NCI-H2107 (cell line): ENCODE measurements around the gene MYO15A.
A peak's percentile ranks its signal among the peaks of the same experiment; 100 is the strongest.

Experiments used
- DNase-seq: peaks from one replicate; lab custom pipeline; 2025; lab: John Stamatoyannopoulos, UW

The MYO15A gene, protein sequence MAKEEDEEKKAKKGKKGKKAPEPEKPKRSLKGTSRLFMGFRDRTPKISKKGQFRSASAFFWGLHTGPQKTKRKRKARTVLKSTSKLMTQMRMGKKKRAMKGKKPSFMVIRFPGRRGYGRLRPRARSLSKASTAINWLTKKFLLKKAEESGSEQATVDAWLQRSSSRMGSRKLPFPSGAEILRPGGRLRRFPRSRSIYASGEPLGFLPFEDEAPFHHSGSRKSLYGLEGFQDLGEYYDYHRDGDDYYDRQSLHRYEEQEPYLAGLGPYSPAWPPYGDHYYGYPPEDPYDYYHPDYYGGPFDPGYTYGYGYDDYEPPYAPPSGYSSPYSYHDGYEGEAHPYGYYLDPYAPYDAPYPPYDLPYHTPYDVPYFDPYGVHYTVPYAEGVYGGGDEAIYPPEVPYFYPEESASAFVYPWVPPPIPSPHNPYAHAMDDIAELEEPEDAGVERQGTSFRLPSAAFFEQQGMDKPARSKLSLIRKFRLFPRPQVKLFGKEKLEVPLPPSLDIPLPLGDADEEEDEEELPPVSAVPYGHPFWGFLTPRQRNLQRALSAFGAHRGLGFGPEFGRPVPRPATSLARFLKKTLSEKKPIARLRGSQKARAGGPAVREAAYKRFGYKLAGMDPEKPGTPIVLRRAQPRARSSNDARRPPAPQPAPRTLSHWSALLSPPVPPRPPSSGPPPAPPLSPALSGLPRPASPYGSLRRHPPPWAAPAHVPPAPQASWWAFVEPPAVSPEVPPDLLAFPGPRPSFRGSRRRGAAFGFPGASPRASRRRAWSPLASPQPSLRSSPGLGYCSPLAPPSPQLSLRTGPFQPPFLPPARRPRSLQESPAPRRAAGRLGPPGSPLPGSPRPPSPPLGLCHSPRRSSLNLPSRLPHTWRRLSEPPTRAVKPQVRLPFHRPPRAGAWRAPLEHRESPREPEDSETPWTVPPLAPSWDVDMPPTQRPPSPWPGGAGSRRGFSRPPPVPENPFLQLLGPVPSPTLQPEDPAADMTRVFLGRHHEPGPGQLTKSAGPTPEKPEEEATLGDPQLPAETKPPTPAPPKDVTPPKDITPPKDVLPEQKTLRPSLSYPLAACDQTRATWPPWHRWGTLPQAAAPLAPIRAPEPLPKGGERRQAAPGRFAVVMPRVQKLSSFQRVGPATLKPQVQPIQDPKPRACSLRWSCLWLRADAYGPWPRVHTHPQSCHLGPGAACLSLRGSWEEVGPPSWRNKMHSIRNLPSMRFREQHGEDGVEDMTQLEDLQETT (N-terminal part only)

DNA sequence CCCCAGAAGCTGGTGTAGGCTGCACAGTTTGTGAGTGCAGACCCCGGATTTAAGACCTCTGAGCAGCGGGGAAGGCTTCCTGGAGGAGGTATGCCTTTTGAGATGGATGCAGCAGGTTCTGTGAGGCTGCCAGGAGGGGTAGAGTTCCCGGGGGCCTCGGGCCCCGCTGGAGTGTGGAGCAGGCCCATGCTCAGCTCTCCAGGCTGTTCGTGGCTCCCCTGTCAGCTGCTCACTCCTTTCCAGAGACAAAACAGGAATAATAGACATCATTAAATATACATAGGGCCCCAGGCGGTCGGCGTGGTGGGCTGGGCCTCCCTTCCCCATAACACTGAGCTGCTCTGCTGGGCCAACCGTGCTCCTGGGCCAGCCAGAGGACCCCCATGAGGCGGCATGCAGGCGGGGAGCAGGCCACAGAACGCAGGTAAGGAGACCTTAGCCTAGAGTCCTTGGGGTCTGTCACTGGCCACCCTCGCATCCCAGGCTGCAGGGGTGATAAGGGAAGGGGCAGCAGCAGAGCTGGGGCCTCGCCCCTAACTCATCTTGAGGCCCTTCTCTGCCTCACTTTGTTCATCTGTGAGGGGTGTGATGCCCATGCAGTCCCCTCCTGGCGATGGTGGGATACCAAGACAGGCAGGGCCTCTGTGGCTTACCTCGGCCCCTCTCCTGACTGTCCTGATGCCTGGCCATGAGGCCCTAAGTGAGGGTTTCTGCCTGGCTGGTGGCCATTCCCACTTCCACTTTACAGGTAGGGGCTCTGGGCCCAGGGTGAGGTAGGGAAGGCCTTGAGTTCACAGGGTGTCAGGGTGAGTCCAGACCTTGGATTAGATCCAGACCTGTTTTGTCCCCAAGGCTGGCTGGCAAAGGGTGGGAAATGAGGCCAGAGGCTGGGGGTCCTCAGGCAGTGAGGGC lies at the start of gene MYO15A:
TSS of gene MYO15A (plus strand) at position 356 of the 912 bp plus-strand sequence. CDS start 10,045 bp downstream, outside the sequence.
- no peak for DNase-seq

DNA sequence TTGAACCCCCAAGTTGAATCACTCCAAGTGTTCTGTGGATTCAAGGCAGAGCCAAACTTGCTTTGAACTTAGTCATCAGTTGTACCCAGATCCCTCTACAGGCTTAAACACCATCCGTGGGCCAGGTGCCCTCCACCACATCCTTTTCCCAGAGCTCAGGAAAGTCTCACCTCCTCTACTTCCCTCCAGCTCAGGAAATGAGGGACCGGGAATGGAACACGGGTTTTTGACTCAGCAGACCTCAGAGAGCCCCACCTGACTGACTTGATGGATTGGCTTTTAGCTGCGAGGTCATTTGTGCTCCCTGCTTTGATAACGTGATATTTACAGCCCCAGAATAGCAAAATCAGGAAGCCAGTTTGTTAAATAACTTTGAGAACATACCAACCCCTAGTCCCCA lies 49.3 kb upstream of the MYO15A start:
- DNase-seq = no peak

DNA sequence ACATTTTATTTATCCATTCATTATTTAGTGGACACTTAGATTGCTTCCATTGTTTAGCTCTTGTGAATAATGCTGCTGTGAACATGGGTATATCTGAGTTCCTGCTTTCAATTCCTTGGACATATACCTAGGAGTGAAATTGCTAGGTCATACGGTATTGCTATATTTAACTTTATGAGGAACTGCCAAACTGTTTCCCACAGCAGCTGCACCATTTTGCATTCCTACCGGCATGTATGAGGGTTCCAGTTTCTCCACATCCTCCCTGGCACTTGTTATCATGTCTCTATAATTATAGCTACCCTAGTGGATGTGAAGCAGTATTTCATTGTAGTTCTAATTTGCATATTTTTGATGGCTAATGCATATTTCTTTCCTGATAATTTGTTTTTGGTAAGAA lies 44.5 kb upstream of the MYO15A start:
- DNase-seq = no peak

DNA sequence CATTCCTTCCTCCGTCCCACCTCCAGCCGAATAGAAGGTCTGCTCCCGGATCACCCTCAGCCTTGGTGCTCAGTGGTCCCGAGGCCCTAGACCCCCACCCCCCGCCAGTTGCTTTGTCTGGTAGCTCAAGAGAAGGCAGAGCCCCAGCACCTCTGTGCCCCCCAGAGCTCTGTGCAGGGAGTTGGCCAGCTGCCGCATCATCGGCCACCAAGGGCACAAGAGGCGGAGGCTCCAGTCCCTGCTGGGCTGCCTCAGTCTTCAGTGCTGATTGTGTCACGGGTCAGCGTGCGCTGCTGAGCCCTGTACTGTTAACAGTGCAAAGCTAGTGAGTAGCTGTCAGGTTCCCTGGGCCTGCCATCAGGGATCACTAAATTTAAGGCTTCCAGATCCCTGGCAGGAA lies 43.0 kb upstream of the MYO15A start:
- no peak for DNase-seq

DNA sequence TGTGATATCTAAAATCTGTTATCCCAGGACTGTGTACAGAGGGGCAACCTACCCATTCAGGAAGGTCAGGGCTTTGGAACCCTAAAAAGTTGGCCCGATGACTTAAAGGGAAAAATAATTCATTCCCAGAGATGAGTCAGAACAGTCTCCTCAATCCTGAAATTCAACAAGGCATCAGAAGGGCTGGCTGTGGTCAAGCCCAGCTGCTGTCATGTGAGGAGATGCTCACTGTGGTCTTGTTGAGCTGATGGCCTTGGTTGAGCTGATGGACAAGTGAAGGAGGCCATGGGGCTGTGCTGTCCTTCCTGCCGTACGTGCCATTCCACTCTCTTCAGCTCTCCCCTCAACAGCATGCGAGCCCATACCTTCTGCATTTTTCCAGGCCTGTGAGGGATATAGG lies 41.7 kb upstream of the MYO15A start:
- no peak for DNase-seq

DNA sequence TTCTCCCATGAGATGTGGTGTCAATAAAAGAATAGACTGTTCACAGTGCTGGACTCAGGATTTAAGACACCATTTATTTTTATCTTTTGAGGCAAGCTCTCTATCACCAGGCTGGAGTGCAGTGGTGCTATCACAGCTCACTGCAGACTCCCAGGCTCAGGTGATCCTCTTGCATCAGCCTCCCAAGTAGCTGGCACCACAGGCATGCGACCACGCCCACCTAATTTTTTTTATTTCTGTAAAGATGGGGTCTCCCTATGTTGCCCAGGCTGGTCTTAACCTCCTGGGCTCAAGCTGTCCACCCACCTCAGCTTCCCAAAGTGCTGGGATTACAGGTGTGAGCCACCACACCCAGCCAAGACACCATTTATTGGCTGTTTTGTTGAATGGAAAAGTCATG lies 39.5 kb upstream of the MYO15A start:
- DNase-seq = no peak

DNA sequence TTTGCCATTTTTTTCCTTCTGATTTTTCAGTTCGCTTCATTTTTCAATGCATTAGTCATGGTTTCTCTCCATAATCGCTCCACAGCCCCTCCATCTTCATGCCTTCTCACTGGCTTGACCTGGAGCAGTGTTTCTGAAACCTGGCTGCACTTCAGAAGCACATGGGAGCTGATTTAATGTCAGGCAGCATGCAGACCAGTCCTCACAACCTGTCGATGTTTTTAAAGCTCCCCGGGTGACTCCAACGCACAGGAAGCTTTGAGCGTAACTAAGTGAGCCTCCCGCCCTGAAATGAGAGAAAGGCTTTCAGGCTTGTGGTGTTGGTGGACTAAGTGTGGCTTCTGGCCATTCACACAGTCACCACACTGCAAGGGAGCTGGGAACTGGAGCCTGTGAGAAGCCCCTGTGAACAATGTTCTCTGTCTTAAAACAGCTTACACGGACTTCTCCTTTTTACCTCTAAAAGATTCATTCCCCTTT lies 37.7 kb upstream of the MYO15A start:
- no peak for DNase-seq

DNA sequence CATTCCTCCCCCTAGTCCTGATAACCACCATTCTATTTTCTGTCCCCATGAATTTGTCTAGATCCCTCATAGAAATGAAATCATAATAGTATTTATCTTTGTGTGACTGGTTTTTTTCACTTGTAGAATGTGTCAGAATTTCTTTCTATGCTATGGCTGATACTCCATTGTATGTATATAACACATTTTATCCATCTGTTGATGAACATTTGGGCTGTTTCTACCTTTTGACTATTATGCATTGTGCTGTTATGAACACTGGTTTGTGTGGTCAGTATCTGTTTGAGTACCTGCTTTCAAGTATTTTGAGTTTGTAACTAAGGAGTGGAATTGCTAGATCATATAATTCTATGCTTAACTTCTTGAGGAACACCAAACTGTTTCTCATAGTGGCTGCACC lies 36.8 kb upstream of the MYO15A start:
- no peak for DNase-seq

DNA sequence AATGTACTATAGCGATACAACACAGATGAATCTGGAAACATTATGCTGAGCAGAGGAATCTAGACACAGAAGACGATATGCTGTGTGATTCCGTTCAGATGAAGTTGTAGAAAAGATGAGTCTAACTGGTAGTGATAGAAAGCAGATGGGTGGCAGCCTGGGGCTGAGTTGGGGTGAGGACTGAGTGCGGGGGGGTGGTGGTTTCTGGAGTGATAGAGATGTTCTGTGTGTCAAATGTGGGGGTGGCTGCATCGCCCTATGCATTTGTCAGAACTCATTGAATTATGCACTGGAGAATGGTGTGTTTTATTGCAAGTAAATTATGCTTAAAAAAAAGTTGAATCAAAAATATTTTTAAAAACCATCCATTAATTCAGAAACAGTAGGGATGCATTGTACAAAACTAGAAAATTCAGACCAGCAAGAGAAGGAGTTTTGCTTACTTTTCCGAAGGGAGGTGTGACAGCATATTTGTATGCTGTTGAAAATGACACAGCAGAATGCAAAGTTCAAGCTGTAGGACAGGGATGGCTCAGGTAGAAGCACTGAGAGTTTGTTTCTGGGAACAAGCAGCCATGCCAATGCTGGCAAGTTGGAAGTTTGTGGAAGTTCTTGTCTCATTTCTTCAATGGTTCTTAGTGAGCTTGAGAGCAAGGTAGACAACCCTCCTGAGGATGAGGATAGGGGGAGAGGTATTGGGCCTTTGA lies 33.8 kb upstream of the MYO15A start:
- no peak for DNase-seq

DNA sequence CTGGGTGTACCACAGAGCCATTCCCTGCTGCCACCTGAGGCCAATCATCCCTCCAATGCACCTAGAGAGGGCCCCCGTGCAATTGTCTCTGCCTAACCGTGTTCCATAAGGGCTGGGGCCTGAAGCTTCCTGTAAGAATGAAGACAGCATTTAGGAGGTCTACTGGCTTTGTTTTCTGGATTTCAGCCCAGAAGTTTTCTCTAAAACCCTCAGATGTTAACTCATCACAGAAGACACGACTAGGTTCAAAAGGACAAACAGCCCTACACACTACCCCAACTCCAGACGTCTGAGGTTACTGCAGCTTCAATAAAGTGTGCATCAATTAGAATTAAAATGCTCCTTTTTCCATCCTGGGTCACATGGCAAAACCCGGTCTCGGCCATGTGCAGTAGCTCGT lies 31.6 kb upstream of the MYO15A start:
- DNase-seq = no peak

DNA sequence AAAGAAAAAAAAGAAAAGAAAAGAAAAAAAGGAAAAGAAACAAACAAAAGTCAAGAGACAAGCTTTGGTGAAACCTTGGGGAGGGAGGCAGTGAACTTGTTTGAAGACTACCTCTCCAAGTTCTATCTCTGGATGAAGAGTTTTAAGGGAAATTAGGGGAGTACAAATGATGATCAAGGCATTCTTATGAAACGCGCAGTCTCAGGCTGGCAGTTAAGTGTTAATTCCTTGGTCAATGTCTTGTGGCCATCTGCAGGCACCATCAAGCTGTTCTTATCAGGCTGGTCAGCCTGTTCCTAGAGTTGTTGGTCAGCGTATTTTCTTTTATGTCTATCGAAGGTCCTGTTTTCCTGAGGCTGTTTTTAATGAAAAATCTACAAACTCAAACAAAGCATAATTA lies 29.0 kb upstream of the MYO15A start:
- DNase-seq = no peak

DNA sequence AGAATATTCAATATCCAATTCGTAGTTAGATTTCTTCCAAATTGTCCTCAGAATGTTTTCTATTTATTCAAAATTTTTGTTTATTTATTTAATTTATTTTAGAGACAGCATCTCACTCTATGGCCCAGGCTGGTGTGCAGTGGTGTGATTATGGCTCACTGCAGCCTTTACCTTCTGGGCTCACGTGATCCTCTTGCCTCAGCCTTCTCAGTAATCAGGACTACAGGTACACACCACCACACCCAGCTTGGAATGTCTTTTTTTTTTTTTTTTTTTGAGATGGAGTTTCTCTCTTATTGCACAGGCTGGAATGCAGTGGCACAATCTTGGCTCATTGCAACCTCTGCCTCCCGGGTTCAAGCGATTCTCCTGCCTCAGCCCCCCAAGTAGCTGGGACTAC lies 24.3 kb upstream of the MYO15A start:
- DNase-seq = no peak

DNA sequence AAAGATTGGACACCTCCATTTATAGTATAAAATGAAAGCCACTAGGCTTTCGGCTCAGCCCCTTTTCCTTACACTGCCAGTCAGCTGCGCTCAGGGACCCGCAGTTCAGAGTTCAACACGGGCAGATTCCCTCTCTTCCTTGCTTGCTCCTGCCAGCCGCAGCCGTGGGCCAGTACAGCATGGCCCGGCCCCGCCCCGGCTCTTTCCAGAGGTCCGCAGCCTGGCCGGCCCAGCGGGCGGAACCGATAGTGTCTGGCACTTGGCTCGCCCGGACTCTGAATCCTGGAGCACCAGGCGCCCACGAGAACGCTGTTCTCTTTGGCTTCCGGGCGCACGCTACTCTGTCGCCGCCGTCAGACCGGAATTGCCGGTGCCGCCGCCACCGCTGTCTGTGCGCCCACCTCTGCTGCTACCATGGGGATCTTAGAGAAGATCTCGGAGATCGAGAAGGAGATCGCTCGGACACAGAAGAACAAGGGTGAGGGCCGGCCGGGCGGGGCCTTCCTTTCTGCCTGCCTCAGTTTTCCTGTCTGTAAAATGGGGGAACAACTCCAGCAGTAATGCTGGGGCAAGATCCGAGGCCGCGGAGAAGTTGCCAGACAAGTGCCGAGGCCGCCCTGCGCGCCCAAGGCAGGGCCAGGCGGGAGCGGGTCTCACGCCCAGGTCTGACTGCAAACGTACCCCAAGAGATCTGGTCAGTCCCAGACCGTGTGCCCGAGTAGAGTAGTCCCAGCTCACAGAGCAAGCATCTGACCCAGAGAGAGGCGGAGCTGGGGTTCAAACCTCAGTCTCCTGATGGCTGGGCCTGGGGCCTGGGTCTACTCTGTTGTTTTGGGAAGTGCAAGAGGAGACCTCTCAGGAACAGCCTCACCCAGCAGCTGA lies 20.7 kb upstream of the MYO15A start, which contains the start of gene DRG2:
TSS of gene DRG2 (plus strand) at position 339 of the 882 bp plus-strand sequence. CDS start at position 415, 76 bp downstream.
- peak; percentile 60 for DNase-seq

DNA sequence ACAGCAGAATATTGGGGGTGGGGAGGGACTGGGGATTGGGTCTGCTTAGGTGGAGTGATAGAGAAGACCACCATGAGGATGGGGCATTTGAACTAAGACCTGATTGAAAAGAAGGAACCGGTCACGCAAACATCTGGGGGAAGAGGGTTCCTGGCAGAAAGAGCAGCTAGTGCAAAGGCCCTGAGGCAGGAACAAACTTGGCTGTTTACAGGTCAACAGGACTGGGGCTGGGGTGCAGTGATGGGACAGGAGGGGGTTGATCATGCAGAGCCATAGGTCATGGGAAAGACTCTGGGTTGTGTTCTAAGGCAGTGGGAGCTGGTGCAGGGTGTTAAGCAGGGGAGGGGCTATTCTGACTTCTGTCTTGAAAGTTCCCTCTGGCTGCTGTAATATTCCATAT lies 18.9 kb upstream of the MYO15A start:
- DNase-seq = no peak

DNA sequence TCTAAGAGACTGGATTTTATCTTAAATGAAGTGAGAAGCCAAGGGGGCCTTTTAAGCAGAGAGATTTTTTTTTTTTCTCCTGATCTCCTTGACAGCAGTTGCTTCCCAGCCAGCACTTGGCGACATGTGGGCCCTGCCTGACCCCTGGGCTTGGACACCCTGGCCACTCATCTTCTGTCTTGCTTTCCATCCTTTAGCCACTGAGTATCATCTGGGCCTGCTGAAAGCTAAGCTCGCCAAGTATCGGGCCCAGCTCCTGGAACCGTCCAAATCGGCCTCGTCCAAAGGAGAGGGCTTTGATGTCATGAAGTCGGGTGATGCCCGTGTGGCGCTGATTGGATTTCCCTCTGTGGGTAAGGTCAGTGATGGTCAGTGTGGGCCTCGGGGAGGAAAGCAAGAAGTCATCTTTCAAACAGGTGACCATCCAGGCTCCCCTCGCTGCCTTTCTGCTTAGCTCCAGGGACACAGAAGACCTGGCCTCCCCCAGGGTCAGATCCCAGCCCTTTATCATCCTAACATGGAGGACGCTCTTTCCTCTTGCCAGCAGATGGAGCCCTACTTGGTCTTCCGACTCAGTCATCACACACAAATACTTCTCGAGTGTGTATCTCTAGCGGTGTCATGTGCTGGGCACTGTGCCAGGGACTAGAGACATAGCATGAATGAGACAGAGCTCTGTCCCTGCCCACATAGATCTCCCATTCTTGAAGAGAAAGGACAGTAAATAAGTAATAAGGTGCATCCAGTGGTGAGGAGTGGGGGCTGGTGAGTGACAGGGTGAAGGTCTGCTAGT lies 14.7 kb upstream of the MYO15A start:
- no peak for DNase-seq

DNA sequence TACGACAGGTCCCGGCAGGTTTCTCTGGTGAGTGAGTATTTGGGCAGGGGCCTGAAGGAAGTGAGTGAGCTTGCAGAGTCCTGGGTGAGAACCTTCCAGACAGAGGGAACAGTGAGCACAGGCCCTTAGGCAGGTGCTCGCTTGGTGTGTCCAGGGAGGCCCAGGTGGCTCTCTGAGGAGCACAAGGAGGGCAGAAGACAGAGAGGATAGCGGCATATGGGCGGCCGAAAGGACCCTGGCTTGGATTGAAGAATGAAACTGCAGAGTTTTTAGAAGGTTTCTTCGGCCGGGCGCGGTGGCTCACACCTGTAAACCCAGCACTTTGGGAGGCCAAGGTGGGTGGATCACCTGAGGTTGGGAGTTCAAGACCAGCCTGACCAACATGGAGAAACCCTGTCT lies 14.1 kb upstream of the MYO15A start:
- no peak for DNase-seq

DNA sequence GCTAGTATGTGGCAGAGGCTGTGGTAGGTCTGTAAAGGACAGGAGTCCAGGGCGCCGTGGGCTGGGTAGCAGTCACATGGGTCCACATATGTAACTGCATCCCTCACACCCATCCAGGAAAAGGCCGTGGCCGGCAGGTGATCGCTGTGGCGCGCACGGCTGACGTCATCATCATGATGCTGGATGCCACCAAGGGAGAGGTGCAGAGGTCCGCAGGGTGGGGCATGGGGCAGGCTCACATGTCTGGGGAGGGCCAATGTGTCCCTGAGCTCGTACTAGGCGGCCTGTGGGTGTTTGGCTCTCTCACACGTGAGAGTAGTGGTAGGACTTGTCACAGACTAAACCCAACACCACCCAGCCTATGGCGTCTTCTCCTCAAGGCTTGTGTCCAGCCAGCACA lies 9.0 kb upstream of the MYO15A start:
- DNase-seq = no peak

DNA sequence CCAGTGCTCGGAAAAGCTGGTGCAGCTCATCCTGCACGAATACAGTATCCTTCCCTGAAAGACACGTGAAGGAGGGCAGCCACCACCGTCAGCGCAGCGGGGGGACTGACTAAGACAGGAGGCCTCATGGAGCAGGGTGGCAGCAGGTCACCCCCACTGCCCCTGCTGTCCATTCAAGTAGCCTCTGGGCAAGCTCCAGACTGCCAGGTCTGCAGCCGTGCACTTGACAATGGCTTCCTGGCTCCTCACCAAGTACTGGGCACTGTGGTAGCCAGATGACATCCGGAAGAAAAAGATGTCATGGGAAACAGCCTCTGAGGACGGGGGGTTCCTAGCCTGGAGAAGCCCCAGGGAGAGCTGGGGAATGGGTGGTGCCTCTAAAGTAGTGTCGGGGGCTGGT lies 7.9 kb upstream of the MYO15A start:
- no peak for DNase-seq

DNA sequence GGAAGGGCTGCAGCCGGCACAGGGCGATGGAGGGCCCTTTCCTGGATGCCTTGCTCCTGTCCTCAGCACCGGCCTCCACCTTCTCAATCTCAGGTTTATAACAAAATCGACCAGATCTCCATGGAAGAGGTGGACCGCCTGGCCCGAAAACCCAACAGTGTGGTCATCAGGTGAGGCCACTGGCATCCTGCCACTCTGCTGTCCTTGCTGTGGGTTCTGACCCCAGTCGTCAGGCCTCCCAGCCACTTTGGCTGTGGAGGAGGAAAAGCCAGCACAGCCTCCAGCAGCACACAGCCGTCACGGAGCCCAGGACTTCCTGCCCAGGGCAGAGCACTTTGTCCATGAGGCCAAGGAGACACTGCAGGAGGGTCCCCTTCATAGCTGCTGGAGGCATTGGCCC lies 6.7 kb upstream of the MYO15A start:
- no peak for DNase-seq
